Measurements from ENCODE around the gene FIG4.

The FIG4 gene

DNA sequence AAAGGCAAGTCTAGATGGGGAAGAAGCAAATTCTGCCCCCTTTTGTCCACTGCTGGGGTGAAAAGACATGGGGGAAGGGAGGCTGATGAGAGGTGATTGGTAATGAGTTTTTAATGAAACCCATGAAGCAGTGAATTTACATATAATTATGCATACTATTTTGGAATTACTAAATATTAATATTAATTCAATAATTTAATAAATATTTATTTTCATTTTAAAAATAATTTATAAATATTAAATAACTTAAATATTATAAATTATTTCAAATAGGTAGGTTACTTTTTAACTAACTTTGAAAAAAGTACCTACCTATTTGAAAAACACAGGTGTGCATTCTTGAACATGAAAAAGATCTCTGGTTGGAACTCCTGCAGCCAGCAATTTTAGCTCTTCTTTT lies 148.9 kb downstream of the FIG4 start:
- H3K79me2 ChIP-seq (ENCODE audit: insufficient read depth, low read length): no peaks in the 10 kb centered on the region
- H3K27me3 ChIP-seq (ENCODE audit: low read length): no peaks in the 10 kb centered on the region
- H3K4me3 ChIP-seq (ENCODE audit: insufficient read depth, low read length, poor library complexity, severe bottlenecking): no peak overlapping the region
- H3F3A ChIP-seq (ENCODE audit: insufficient read depth): no peaks in the 10 kb centered on the region
- no peak overlapping the region for H2AFZ ChIP-seq (ENCODE audit: low read depth, low read length, severe bottlenecking)
- H3K9me3 ChIP-seq (ENCODE audit: insufficient read depth, low read length): no peaks in the 10 kb centered on the region
- no peak overlapping the region for H3K4me2 ChIP-seq (ENCODE audit: low read depth, low read length, poor library complexity, severe bottlenecking)
- H3K9me2 ChIP-seq (replicated peaks; ENCODE audit: insufficient read depth, low read length): no peaks in the 10 kb centered on the region
- H3K36me3 ChIP-seq (ENCODE audit: low read length): no peaks in the 10 kb centered on the region
- TF ChIP-seq CTCF (IDR thresholded peaks at IDR 0.05; ENCODE audit: insufficient read depth, low read length, poor library complexity, severe bottlenecking) (no peak), EZH2phosphoT487 (conservative IDR thresholded peaks at IDR 0.05; ENCODE audit: low read length) (no peak)
- no peak overlapping the region for H3K9ac ChIP-seq (ENCODE audit: low read length)
- H3K27ac ChIP-seq (ENCODE audit: low read depth, low read length): no peak overlapping the region
- no peaks in the 10 kb centered on the region for H4K20me1 ChIP-seq (ENCODE audit: low read depth, low read length)

DNA sequence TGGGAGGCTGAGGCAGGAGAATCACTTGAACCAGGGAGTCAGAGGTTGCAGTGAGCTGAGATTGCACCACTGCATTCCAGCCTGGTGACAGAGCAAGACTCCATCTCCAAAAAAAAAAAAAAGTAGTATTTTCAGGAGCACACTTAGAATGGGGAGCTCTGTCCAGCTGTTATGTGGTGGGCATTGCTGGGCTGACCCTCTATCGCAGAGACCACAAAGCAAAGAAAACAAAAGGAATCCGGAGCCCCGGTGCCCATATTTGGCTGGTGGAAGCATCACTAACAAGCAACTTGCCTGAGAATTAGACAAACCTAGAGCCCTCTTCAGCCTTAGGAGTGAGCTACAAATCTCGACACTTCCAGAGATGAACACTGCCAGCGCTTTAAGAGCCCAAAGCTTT lies 149.7 kb downstream of the FIG4 start:
- H3K4me2 ChIP-seq (ENCODE audit: low read depth, low read length, poor library complexity, severe bottlenecking): no peak overlapping the region
- no peaks in the 10 kb centered on the region for H3K27me3 ChIP-seq (ENCODE audit: low read length)
- no peak overlapping the region for H3K9ac ChIP-seq (ENCODE audit: low read length)
- no peak overlapping the region for H3K4me3 ChIP-seq (ENCODE audit: insufficient read depth, low read length, poor library complexity, severe bottlenecking)
- TF ChIP-seq EZH2phosphoT487 (conservative IDR thresholded peaks at IDR 0.05; ENCODE audit: low read length): no peak
- no peaks in the 10 kb centered on the region for H3K9me3 ChIP-seq (ENCODE audit: insufficient read depth, low read length)
- no peak overlapping the region for H3K27ac ChIP-seq (ENCODE audit: low read depth, low read length)
- H2AFZ ChIP-seq (ENCODE audit: low read depth, low read length, severe bottlenecking): no peak overlapping the region
- H3K79me2 ChIP-seq (ENCODE audit: insufficient read depth, low read length): no peaks in the 10 kb centered on the region
- H4K20me1 ChIP-seq (ENCODE audit: low read depth, low read length): no peaks in the 10 kb centered on the region
- H3F3A ChIP-seq (ENCODE audit: insufficient read depth): no peaks in the 10 kb centered on the region
- no peaks in the 10 kb centered on the region for H3K9me2 ChIP-seq (replicated peaks; ENCODE audit: insufficient read depth, low read length)
- no peaks in the 10 kb centered on the region for H3K36me3 ChIP-seq (ENCODE audit: low read length)

DNA sequence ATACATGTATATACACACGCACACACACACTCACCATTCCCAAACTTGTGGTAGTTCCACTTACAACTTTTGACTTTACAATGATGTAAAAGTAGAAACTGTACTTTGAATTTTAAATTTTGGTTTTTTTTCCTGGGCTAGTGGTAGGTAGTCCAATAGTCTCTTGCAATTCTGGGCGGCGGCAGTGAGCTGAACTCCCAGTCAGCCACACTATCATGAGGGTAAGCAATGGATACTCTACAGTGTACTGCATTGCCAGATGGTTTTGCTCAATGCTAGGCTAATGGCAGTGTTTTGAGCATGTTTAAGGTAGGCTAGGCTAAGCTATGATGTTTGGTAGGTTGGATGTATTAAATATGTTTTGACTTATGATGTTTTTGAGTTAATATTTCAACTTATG lies 150.8 kb downstream of the FIG4 start:
- H3F3A ChIP-seq (ENCODE audit: insufficient read depth): no peaks in the 10 kb centered on the region
- no peaks in the 10 kb centered on the region for H3K9me3 ChIP-seq (ENCODE audit: insufficient read depth, low read length)
- no peaks in the 10 kb centered on the region for H3K79me2 ChIP-seq (ENCODE audit: insufficient read depth, low read length)
- TF ChIP-seq EZH2phosphoT487 (conservative IDR thresholded peaks at IDR 0.05; ENCODE audit: low read length): no peak
- no peak for TF ChIP-seq CTCF (IDR thresholded peaks at IDR 0.05; ENCODE audit: insufficient read depth, low read length, poor library complexity, severe bottlenecking)
- no peaks in the 10 kb centered on the region for H3K36me3 ChIP-seq (ENCODE audit: low read length)
- H3K4me2 ChIP-seq (ENCODE audit: low read depth, low read length, poor library complexity, severe bottlenecking): no peak overlapping the region
- H3K27me3 ChIP-seq (ENCODE audit: low read length): no peaks in the 10 kb centered on the region
- H3K9me2 ChIP-seq (replicated peaks; ENCODE audit: insufficient read depth, low read length): no peaks in the 10 kb centered on the region
- no peak overlapping the region for H3K4me3 ChIP-seq (ENCODE audit: insufficient read depth, low read length, poor library complexity, severe bottlenecking)
- no peaks in the 10 kb centered on the region for H4K20me1 ChIP-seq (ENCODE audit: low read depth, low read length)
- no peak overlapping the region for H3K27ac ChIP-seq (ENCODE audit: low read depth, low read length)
- H2AFZ ChIP-seq (ENCODE audit: low read depth, low read length, severe bottlenecking): no peak overlapping the region
- no peak overlapping the region for H3K9ac ChIP-seq (ENCODE audit: low read length)

DNA sequence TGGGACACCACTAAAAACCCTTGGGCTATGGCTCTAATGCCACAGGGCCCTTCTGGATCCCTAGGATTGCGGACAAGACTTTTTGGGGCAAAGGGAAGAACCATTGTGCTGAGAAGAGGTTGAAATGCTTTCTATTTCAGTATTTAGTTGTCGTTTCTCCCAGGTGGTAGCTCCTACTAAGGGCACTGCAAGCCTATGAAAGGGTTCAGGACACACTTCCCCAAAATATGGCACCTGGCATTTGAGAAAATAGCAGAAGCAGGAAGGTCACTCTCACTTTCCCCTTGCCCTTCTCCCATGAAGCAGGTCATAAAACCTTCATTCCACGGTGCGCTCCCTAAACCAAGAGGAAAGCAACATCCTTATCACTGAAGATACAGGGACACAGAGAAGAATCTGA lies 161.6 kb downstream of the FIG4 start:
- no peaks in the 10 kb centered on the region for H3K79me2 ChIP-seq (ENCODE audit: insufficient read depth, low read length)
- H2AFZ ChIP-seq (ENCODE audit: low read depth, low read length, severe bottlenecking): no peak overlapping the region
- no peak overlapping the region for H3K4me3 ChIP-seq (ENCODE audit: insufficient read depth, low read length, poor library complexity, severe bottlenecking)
- H3K9me3 ChIP-seq (ENCODE audit: insufficient read depth, low read length): no peaks in the 10 kb centered on the region
- H3K27ac ChIP-seq (ENCODE audit: low read depth, low read length): no peak overlapping the region
- no peaks in the 10 kb centered on the region for H4K20me1 ChIP-seq (ENCODE audit: low read depth, low read length)
- no peak overlapping the region for H3K9ac ChIP-seq (ENCODE audit: low read length)
- no peak for TF ChIP-seq CTCF (IDR thresholded peaks at IDR 0.05; ENCODE audit: insufficient read depth, low read length, poor library complexity, severe bottlenecking)
- no peak for TF ChIP-seq EZH2phosphoT487 (conservative IDR thresholded peaks at IDR 0.05; ENCODE audit: low read length)
- H3F3A ChIP-seq (ENCODE audit: insufficient read depth): no peaks in the 10 kb centered on the region
- H3K9me2 ChIP-seq (replicated peaks; ENCODE audit: insufficient read depth, low read length): no peaks in the 10 kb centered on the region
- H3K4me2 ChIP-seq (ENCODE audit: low read depth, low read length, poor library complexity, severe bottlenecking): no peak overlapping the region
- no peaks in the 10 kb centered on the region for H3K27me3 ChIP-seq (ENCODE audit: low read length)
- no peaks in the 10 kb centered on the region for H3K36me3 ChIP-seq (ENCODE audit: low read length)

Measured in SU-DHL-6 (cell line).